ENCODE measurements around the gene DOLK. TPM values are rescaled to one million over a fixed set of nuclear protein-coding genes. Genes with fewer than 3 reads are reported as not detected.

DOLK gene
- polyA plus RNA-seq, 1 donor from 2014 or later = 11.3 TPM

DNA sequence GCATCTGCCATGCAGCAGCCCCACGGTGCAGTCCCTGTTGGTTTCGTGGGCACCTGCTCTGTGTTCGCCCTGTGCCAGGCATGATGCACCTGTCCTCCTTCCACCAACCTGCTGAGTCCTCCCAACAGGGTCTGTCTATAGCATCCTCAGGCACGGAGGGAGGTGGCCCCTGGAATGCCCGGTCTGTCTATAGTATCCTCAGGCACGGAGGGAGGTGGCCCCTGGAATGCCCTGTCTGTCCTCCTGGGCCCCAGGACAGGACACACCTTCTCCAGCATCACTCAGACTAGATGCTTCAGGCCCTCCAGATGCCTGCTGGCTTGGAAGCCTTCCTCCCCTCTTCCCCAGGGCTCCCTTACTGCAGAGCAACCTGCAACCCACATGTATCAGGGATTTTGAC is 36.5 kb downstream of the DOLK start:
- peaks cover 6% of the 10 kb centered on the region for H3K36me3 ChIP-seq (ENCODE audit: insufficient read depth, low read length)
- H3K4me2 ChIP-seq (ENCODE audit: low read length) = no peak overlapping the region
- H3K4me3 ChIP-seq (ENCODE audit: low read length) = no peak overlapping the region
- peaks cover 4% of the 10 kb centered on the region for H3K79me2 ChIP-seq (replicated peaks; ENCODE audit: insufficient read depth, low read length)
- no peak overlapping the region for H3K27ac ChIP-seq (ENCODE audit: low read length)
- no peaks in the 10 kb centered on the region for H3K9me2 ChIP-seq (ENCODE audit: insufficient read depth, low read length)
- TF ChIP-seq TAF1 (IDR thresholded peaks at IDR 0.05; ENCODE audit: low read depth) (no peak), MXI1 (conservative IDR thresholded peaks at IDR 0.05; ENCODE audit: poor library complexity, severe bottlenecking) (no peak), SMC3 (conservative IDR thresholded peaks at IDR 0.05; ENCODE audit: poor library complexity) (no peak), EZH2 (IDR thresholded peaks at IDR 0.05; ENCODE audit: borderline replicate concordance, insufficient read depth, low read length, poor library complexity, severe bottlenecking) (no peak), RAD21 (conservative IDR thresholded peaks at IDR 0.05) (no peak), EP300 (conservative IDR thresholded peaks at IDR 0.05; ENCODE audit: poor library complexity, severe bottlenecking) (no peak), POLR2AphosphoS5 (IDR thresholded peaks at IDR 0.05) (no peak)
- TF ChIP-seq, protein P1, sequence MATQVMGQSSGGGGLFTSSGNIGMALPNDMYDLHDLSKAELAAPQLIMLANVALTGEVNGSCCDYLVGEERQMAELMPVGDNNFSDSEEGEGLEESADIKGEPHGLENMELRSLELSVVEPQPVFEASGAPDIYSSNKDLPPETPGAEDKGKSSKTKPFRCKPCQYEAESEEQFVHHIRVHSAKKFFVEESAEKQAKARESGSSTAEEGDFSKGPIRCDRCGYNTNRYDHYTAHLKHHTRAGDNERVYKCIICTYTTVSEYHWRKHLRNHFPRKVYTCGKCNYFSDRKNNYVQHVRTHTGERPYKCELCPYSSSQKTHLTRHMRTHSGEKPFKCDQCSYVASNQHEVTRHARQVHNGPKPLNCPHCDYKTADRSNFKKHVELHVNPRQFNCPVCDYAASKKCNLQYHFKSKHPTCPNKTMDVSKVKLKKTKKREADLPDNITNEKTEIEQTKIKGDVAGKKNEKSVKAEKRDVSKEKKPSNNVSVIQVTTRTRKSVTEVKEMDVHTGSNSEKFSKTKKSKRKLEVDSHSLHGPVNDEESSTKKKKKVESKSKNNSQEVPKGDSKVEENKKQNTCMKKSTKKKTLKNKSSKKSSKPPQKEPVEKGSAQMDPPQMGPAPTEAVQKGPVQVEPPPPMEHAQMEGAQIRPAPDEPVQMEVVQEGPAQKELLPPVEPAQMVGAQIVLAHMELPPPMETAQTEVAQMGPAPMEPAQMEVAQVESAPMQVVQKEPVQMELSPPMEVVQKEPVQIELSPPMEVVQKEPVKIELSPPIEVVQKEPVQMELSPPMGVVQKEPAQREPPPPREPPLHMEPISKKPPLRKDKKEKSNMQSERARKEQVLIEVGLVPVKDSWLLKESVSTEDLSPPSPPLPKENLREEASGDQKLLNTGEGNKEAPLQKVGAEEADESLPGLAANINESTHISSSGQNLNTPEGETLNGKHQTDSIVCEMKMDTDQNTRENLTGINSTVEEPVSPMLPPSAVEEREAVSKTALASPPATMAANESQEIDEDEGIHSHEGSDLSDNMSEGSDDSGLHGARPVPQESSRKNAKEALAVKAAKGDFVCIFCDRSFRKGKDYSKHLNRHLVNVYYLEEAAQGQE (IDR thresholded peaks at IDR 0.05; ENCODE audit: borderline replicate concordance) = no peak
- TF ChIP-seq, protein P2, sequence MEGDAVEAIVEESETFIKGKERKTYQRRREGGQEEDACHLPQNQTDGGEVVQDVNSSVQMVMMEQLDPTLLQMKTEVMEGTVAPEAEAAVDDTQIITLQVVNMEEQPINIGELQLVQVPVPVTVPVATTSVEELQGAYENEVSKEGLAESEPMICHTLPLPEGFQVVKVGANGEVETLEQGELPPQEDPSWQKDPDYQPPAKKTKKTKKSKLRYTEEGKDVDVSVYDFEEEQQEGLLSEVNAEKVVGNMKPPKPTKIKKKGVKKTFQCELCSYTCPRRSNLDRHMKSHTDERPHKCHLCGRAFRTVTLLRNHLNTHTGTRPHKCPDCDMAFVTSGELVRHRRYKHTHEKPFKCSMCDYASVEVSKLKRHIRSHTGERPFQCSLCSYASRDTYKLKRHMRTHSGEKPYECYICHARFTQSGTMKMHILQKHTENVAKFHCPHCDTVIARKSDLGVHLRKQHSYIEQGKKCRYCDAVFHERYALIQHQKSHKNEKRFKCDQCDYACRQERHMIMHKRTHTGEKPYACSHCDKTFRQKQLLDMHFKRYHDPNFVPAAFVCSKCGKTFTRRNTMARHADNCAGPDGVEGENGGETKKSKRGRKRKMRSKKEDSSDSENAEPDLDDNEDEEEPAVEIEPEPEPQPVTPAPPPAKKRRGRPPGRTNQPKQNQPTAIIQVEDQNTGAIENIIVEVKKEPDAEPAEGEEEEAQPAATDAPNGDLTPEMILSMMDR (IDR thresholded peaks at IDR 0.05; ENCODE audit: poor library complexity, severe bottlenecking) = no peak
- no peak overlapping the region for H2AFZ ChIP-seq (ENCODE audit: low read depth, low read length)
- no peaks in the 10 kb centered on the region for H3K9me3 ChIP-seq (ENCODE audit: low read length)
- H3K27me3 ChIP-seq (ENCODE audit: insufficient read depth, low read depth, low read length) = no peaks in the 10 kb centered on the region
- H3F3A ChIP-seq (ENCODE audit: insufficient read depth, low read length, poor library complexity, severe bottlenecking) = no peaks in the 10 kb centered on the region
- no peaks in the 10 kb centered on the region for H4K20me1 ChIP-seq (ENCODE audit: insufficient read depth)
- no peak overlapping the region for H3K9ac ChIP-seq (ENCODE audit: low read length)

DNA sequence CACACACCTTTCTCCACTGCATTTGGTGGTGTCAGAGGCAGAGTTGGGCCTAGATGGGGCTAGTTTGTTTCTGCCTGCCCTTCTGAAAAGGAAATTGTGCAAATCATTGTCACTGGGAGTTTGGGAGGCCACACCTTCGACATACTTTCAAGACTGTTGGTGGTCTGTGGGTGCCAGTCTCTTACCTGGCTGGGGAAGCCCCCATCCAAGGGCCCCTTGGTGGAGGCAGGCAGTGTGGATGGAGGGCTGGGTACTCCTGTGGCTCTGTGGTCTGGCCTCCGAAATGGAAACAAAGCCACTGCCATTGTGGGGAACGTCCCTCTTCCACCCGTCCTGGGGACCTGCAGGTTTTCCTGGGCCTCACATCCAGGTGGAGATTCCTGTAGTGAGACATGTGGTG is 37.5 kb downstream of the DOLK start:
- Histone ChIP-seq H3K27ac (ENCODE audit: low read length) (no peak overlapping the region), H3K9me3 (ENCODE audit: low read length) (no peaks in the 10 kb centered on the region), H3K9ac (ENCODE audit: low read length) (no peak overlapping the region), H3K27me3 (ENCODE audit: insufficient read depth, low read depth, low read length) (no peaks in the 10 kb centered on the region), H3K36me3 (ENCODE audit: insufficient read depth, low read length) (peaks cover 6% of the 10 kb centered on the region), H4K20me1 (ENCODE audit: insufficient read depth) (no peaks in the 10 kb centered on the region), H2AFZ (ENCODE audit: low read depth, low read length) (no peak overlapping the region), H3K4me2 (ENCODE audit: low read length) (no peak overlapping the region), H3F3A (ENCODE audit: insufficient read depth, low read length, poor library complexity, severe bottlenecking) (no peaks in the 10 kb centered on the region), H3K79me2 (replicated peaks; ENCODE audit: insufficient read depth, low read length) (peaks cover 4% of the 10 kb centered on the region), H3K9me2 (ENCODE audit: insufficient read depth, low read length) (no peaks in the 10 kb centered on the region), H3K4me3 (ENCODE audit: low read length) (no peak overlapping the region)
- TF ChIP-seq EZH2 (IDR thresholded peaks at IDR 0.05; ENCODE audit: borderline replicate concordance, insufficient read depth, low read length, poor library complexity, severe bottlenecking) = no peak
- no peak for TF ChIP-seq EP300 (conservative IDR thresholded peaks at IDR 0.05; ENCODE audit: poor library complexity, severe bottlenecking)
- no peak for TF ChIP-seq SMC3 (conservative IDR thresholded peaks at IDR 0.05; ENCODE audit: poor library complexity)
- TF ChIP-seq, protein P1 (IDR thresholded peaks at IDR 0.05; ENCODE audit: borderline replicate concordance) = no peak
- TF ChIP-seq, protein P2 (IDR thresholded peaks at IDR 0.05; ENCODE audit: poor library complexity, severe bottlenecking) = no peak
- no peak for TF ChIP-seq MXI1 (conservative IDR thresholded peaks at IDR 0.05; ENCODE audit: poor library complexity, severe bottlenecking)
- no peak for TF ChIP-seq RAD21 (conservative IDR thresholded peaks at IDR 0.05)
